GM06990 (cell line): Measurements from ENCODE around the gene SPOCK2.

Experiments used
- DNase-seq: peaks from one replicate; pipeline ENCODE4 v3.0.0-alpha.2; 2011; ENCODE audit not compliant: insufficient read length; ENCODE audit errors: extremely low read depth
- H3K27me3 ChIP-seq: replicated peaks from 2 replicates; pipeline ENCODE4 v1.6.0; 2011; ENCODE audit warnings: low read length; ENCODE audit not compliant: control insufficient read depth, insufficient read depth
- H3K36me3 ChIP-seq: 2 replicates; pipeline ENCODE4 v1.5.1; 2011; ENCODE audit warnings: low read length; ENCODE audit not compliant: control insufficient read depth, insufficient read depth
- H3K4me3 ChIP-seq: replicated peaks from 2 replicates; pipeline ENCODE4 v1.5.1; 2011; ENCODE audit warnings: low read depth, mild to moderate bottlenecking, control low read depth, low read length
- CTCF ChIP-seq: IDR thresholded peaks from 2 replicates; pipeline ENCODE4 v1.5.1; 2011; ENCODE audit warnings: low read length, control low read depth, mild to moderate bottlenecking, inconsistent platforms; ENCODE audit not compliant: insufficient read depth, poor library complexity, severe bottlenecking

Gene SPOCK2

DNA sequence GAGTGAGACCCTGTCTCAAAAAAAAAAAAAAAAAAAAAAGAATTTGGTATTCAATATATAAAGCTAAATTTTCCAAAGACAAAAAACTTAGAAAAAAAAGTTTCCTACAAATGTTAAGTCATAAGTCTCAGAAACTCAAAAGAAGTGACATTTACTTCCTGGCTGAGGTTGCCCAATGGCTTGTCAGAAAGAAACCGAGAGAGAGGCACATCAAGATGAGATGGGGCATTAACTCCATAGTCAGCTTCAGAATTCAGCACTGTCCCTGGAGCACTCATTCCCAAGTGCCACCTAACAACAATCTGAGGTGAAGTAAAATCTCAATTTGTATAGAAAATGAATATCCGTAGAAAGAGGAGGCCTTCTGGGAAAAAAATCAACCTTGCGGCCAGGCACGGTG, 6.8 kb upstream of the SPOCK2 start:
- Histone ChIP-seq H3K27me3 (no peaks in the 10 kb centered on the region), H3K4me3 (no peak overlapping the region), H3K36me3 (no peaks in the 10 kb centered on the region; the same call in none of the 2 replicates)
- DNase-seq: no peak
- no peak for TF ChIP-seq CTCF

DNA sequence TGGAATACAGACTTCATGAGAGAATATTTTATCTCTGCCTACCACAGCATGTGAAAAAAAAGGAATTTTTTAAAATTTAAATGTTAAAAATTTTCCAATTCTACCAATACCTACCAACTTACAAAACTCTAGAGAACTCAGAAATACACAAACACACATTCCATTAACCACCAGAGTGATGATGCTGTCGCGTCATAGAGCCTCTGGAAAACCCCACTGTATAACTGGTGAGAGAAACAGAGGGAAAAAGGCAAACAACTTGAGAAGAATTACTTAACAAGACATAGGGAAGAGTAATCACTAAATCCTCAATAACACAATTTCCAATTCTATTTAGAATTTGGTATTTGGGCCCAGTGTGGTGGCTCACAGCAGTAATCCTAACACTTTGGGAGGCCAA, 6.2 kb upstream of the SPOCK2 start:
- H3K4me3 ChIP-seq: no peak overlapping the region
- DNase-seq: no peak
- H3K27me3 ChIP-seq: no peaks in the 10 kb centered on the region
- no peaks in the 10 kb centered on the region; the same call in none of the 2 replicates for H3K36me3 ChIP-seq
- no peak for TF ChIP-seq CTCF

- Histone ChIP-seq H3K36me3 (no peaks in the 10 kb centered on the region; the same call in none of the 2 replicates), H3K27me3 (no peaks in the 10 kb centered on the region), H3K4me3 (no peak overlapping the region)
- TF ChIP-seq CTCF: no peak
- DNase-seq: no peak
Measured at GRCh38 chr10:72093450-72093849, 5.1 kb upstream of the SPOCK2 start.

GRCh38 chr10:72092987-72093386, 4.6 kb upstream of the SPOCK2 start:
- peaks cover 2% of the 10 kb centered on the region; the same call in 1 of the 2 replicates for H3K27me3 ChIP-seq
- no peak for DNase-seq

GRCh38 chr10:72092171-72092924, 4.0 kb upstream of the SPOCK2 start:
- DNase-seq: no peak
- Histone ChIP-seq H3K27me3 (peaks cover 2% of the 10 kb centered on the region; the same call in 1 of the 2 replicates), H3K4me3 (no peak overlapping the region), H3K36me3 (no peaks in the 10 kb centered on the region; the same call in none of the 2 replicates)
- no peak for TF ChIP-seq CTCF

More at GRCh38 chr10:72092987-72093386, 4.6 kb upstream of the SPOCK2 start:
- Histone ChIP-seq H3K4me3 (no peak overlapping the region), H3K36me3 (no peaks in the 10 kb centered on the region; the same call in none of the 2 replicates)
- no peak for TF ChIP-seq CTCF
